ENCODE measurements around the gene CAPN13.

DNA sequence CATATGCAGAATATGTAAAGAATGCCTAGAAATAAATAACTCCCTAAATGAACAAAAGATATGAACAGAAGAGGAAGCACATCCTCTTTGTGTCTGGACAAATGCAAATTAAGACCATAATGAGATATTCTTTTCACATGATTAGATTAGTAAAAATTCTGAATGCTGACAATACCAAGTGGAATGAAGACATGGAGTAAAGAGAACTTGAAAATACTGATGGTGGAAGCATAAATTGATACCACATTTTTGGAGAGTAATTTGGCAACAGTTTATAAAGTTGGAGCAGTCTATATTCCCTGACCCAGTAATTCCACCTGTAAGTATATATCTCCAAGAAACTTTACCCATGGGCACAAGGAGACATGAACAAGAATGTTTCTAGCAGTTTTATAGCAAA, 130.0 kb downstream of the CAPN13 start:
- no peak for TF ChIP-seq EZH2phosphoT487 (IDR thresholded peaks at IDR 0.05; ENCODE audit: low read depth)
- TF ChIP-seq CTCF (IDR thresholded peaks at IDR 0.05; ENCODE audit: low read depth, low read length): no peak

Measured in OCI-LY3 (cell line).